ENCODE measurements around the gene HPS5. TPM values are rescaled to one million over a fixed set of nuclear protein-coding genes. Genes with fewer than 3 reads are reported as not detected.
"Not testable (repeated sequence)": the region's sequence is repeated elsewhere in the genome, so short reads cannot be mapped to it uniquely, and the experiment has no call there.

HPS5 gene
- total RNA-seq, 2 donors from 2014 or later = 21.4 TPM

DNA sequence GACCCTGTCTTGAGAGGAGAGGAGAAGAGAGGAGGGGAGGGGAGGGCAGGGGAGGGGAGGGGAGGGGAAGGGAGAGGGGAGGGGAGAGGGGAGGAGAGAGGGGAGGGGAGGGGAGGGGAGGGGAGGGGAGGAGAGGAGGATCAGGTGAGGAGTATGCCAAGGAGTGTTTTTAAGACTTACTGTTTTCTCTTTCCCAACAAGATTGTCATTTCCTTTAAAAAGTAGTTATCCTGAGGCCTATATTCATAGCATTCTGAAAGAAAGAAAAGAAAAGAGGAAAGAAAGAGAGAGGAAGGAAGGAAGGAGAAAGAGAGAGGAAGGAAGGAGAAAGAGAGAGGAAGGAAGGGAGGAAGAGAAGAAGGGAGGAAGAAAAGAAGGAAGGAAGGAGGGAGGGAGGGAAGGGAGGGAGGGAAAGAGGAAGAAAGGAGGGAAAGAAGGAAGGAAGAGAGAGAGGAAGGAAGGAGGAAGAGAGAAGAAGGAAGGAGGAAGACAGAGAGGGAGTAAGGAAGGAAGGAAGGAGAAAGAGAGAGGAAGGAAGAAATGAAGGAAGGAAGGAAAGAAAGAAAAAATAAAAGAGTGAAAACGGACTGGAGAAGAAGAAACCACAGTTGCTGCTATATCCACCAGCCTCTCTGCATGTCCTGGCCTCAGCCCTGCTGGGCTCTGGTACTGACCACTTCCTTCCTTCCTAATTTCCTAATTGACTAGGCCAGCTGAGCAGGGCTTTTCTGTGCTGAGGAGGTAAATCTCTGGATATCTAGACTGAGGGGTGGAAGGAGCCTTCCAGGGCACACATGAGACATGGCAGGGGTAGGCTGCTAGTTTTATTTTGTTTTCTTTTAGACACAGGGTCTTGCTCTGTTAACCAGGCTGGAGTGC lies 57.0 kb downstream of the HPS5 start:
- no peaks in the 10 kb centered on the region for H3K9me3 Mint-ChIP-seq
- peaks cover 2% of the 10 kb centered on the region for H3K4me1 ChIP-seq (ENCODE audit: control insufficient read depth, insufficient read depth, low read length)
- H3K9me3 ChIP-seq (ENCODE audit: control insufficient read depth, low read length) = no peaks in the 10 kb centered on the region
- H3K9ac ChIP-seq (ENCODE audit: extremely low read depth, low read length, poor library complexity, severe bottlenecking) = no peak overlapping the region
- H3K27ac ChIP-seq (ENCODE audit: low read depth, low read length) = no peak overlapping the region
- no peak overlapping the region for H3K4me3 Mint-ChIP-seq
- WGBS, 2 experiments (ENCODE audit: insufficient coverage in 1 of 2, insufficient read length in 1 of 2) = 80% methylated on average over 1 of the region's 1 CpG; no CpG with 5 or more reads in 1 of the 2 experiments
- H3K36me3 Mint-ChIP-seq (ENCODE audit: low read depth) = no peaks in the 10 kb centered on the region
- TF ChIP-seq, protein P1, sequence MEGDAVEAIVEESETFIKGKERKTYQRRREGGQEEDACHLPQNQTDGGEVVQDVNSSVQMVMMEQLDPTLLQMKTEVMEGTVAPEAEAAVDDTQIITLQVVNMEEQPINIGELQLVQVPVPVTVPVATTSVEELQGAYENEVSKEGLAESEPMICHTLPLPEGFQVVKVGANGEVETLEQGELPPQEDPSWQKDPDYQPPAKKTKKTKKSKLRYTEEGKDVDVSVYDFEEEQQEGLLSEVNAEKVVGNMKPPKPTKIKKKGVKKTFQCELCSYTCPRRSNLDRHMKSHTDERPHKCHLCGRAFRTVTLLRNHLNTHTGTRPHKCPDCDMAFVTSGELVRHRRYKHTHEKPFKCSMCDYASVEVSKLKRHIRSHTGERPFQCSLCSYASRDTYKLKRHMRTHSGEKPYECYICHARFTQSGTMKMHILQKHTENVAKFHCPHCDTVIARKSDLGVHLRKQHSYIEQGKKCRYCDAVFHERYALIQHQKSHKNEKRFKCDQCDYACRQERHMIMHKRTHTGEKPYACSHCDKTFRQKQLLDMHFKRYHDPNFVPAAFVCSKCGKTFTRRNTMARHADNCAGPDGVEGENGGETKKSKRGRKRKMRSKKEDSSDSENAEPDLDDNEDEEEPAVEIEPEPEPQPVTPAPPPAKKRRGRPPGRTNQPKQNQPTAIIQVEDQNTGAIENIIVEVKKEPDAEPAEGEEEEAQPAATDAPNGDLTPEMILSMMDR (conservative IDR thresholded peaks at IDR 0.05) = no peak
- H3K4me3 ChIP-seq (ENCODE audit: low read length) = no peak overlapping the region
- peaks cover 19% of the 10 kb centered on the region for H3K27me3 Mint-ChIP-seq (ENCODE audit: insufficient read depth)
- no peak overlapping the region for H3K27ac Mint-ChIP-seq
- no peaks in the 10 kb centered on the region for H3K27me3 ChIP-seq (ENCODE audit: control insufficient read depth, insufficient read depth, low read length, poor library complexity, severe bottlenecking)
- DNase-seq = peak; percentile 38
- peaks cover 7% of the 10 kb centered on the region for H3K4me1 Mint-ChIP-seq
- H3K36me3 ChIP-seq (ENCODE audit: control insufficient read depth, insufficient read depth, low read length) = no peaks in the 10 kb centered on the region

DNA sequence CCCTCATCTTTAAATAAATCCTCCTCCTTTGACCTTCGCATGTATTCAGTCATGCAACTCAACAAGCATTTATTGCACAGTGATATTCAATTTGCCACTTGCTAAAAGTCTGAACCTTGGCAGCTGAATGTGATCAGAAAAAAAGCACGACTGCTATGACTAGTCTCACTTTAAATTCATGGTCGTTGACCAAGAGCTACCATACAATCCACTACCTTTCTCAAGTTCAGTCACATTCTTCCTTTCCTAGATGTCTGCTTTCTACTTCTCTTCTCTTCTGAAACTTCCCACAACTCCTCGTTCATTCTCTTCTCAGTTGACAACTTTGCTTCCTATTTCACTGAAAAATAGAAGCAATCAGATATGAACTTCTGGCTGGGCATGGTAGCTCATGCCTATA lies 57.9 kb downstream of the HPS5 start:
- H3K27ac Mint-ChIP-seq = no peak overlapping the region
- TF ChIP-seq, protein P1 (conservative IDR thresholded peaks at IDR 0.05) = no peak
- no peaks in the 10 kb centered on the region for H3K27me3 ChIP-seq (ENCODE audit: control insufficient read depth, insufficient read depth, low read length, poor library complexity, severe bottlenecking)
- H3K9me3 ChIP-seq (ENCODE audit: control insufficient read depth, low read length) = no peaks in the 10 kb centered on the region
- no peak overlapping the region for H3K27ac ChIP-seq (ENCODE audit: low read depth, low read length)
- H3K36me3 Mint-ChIP-seq (ENCODE audit: low read depth) = no peaks in the 10 kb centered on the region
- peaks cover 2% of the 10 kb centered on the region for H3K4me1 ChIP-seq (ENCODE audit: control insufficient read depth, insufficient read depth, low read length)
- H3K9me3 Mint-ChIP-seq = no peaks in the 10 kb centered on the region
- peaks cover 17% of the 10 kb centered on the region for H3K27me3 Mint-ChIP-seq (ENCODE audit: insufficient read depth)
- WGBS, 2 experiments (ENCODE audit: insufficient coverage in 1 of 2, insufficient read length in 1 of 2) = 92 to 96% methylated on average over 4 of the region's 4 CpGs
- H3K4me3 ChIP-seq (ENCODE audit: low read length) = no peak overlapping the region
- no peak overlapping the region for H3K4me3 Mint-ChIP-seq
- peaks cover 2% of the 10 kb centered on the region for H3K4me1 Mint-ChIP-seq
- DNase-seq = no peak
- no peak overlapping the region for H3K9ac ChIP-seq (ENCODE audit: extremely low read depth, low read length, poor library complexity, severe bottlenecking)
- H3K36me3 ChIP-seq (ENCODE audit: control insufficient read depth, insufficient read depth, low read length) = no peaks in the 10 kb centered on the region

DNA sequence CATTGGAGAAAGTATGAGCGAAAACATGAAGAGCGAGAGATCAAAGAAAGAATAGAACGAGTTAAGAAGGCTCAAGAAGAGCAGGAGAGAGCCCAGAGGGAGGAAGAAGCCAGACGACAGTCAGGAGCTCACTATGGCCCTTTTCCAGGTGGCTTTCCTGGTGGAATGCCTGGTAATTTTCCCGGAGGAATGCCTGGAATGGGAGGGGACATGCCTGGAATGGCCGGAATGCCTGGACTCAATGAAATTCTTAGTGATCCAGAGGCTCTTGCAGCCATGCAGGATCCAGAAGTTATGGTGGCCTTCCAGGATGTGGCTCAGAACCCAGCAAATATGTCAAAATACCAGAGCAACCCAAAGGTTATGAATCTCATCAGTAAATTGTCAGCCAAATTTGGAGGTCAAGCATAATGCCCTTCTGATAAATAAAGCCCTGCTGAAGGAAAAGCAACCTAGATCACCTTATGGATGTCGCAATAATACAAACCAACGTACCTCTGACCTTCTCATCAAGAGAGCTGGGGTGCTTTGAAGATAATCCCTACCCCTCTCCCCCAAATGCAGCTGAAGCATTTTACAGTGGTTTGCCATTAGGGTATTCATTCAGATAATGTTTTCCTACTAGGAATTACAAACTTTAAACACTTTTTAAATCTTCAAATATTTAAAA lies 59.1 kb downstream of the HPS5 start:
- not testable (repeated sequence) for H3K4me3 ChIP-seq (ENCODE audit: low read length); H3K36me3 Mint-ChIP-seq (ENCODE audit: low read depth); H3K4me1 Mint-ChIP-seq; H3K9me3 ChIP-seq (ENCODE audit: control insufficient read depth, low read length); H3K27me3 ChIP-seq (ENCODE audit: control insufficient read depth, insufficient read depth, low read length, poor library complexity, severe bottlenecking); H3K27ac Mint-ChIP-seq; H3K4me3 Mint-ChIP-seq; H3K9ac ChIP-seq (ENCODE audit: extremely low read depth, low read length, poor library complexity, severe bottlenecking); H3K4me1 ChIP-seq (ENCODE audit: control insufficient read depth, insufficient read depth, low read length); H3K27ac ChIP-seq (ENCODE audit: low read depth, low read length); H3K36me3 ChIP-seq (ENCODE audit: control insufficient read depth, insufficient read depth, low read length); H3K9me3 Mint-ChIP-seq
- H3K27me3 Mint-ChIP-seq (ENCODE audit: insufficient read depth) = peaks cover 17% of the 10 kb centered on the region
- 72 to 87% methylated on average over 3 to 8 of the region's 8 CpGs for WGBS, 2 experiments (ENCODE audit: insufficient coverage in 1 of 2, insufficient read length in 1 of 2)
- DNase-seq = peak; percentile 63

Measured in endodermal cell (in vitro differentiated cells).